H54 (cell line): ENCODE data around the gene WDR1.

Source experiments
- DNase-seq: peaks from one replicate; pipeline ENCODE4 v3.0.0; 2011; ENCODE audit warnings: low spot score, mixed read lengths; ENCODE audit not compliant: insufficient read length
- FAIRE-seq: peaks from 3 replicates; lab custom pipeline; 2011; peaks lifted over from hg19 to GRCh38; lab: Jason Lieb, UNC
- POLR2A ChIP-seq: IDR thresholded peaks from 2 replicates; pipeline ENCODE4 v1.6.1; 2011; ENCODE audit warnings: low read depth, mild to moderate bottlenecking, low read length

WDR1 gene

DNA sequence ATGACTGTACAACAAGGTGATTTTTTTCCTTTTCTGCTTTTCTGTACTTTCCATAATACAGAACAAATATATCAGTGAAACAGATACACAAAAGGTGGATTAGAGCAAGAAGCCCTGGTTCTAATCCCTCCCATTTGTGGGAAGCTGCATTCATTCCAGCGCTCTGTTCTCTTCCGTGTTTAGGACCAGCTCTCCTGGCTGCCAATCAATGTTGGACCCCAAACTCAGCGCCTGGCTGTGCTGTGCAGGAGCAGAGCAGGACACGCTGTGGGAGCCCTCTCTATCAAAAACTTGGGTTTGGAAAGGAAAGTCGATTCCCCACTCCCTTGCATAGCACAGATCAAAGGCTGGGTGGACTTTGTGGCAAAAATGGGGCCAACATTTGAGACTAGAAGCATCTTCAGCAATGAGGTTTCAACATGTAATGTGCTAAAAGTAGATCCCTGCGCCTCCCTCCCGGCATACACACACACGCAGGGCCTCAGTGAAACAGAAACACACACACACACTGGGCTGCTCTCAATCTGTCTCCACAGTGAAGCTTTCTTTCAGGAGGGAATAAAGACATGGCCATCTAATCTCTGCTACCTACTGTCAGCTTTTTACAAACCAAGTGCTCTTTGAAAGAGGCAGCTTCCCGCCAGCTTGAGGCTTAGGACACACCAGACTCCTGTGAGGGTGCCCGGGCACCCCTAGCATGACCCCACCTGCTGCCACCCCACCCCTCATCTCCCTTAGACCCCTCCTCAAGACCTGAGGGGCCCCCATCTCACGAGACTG, 12.2 kb downstream of the WDR1 start:
- TF ChIP-seq POLR2A = no peak
- FAIRE-seq (no peak), DNase-seq (no peak)

DNA sequence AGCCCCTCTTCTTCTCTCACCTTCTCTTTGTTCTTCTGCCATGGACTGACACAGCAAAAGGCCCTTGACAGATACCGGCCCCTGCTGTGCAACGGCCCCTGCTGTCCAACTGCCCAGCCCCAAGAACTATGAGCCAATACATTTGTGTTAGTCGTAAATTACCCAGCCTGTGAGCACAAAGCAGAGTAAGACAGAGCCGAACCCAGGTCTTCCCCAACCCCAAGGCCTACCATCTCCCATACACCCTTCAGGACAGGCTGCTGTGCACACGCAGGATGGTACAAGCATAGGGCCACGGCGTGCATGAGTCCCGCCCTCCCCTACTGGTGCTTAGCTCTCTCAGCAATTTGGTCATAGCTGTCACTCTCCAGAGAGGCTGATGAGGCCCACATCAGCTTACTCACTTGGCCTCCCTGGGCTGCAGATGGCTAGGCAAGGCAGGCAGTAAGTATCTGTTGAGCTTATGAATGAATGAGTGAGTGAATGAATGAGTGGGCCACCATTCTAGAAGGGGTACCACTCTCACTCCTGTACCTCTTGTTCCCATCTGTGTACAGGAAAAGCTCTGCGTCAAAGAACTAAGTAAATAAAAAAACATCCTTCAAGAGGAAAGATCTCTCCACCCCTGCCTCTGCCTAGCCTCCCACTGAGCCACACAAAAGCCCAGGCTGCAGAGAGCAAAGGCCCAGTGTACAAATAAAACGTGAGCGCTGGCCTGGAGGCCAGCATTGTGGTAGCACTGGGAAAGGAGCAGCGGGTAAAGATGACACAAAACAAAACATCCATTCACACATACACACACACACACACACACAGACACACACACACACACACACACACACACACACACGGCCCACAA, 13.9 kb downstream of the WDR1 start:
- no peak for TF ChIP-seq POLR2A
- no peak for FAIRE-seq
- no peak for DNase-seq

DNA sequence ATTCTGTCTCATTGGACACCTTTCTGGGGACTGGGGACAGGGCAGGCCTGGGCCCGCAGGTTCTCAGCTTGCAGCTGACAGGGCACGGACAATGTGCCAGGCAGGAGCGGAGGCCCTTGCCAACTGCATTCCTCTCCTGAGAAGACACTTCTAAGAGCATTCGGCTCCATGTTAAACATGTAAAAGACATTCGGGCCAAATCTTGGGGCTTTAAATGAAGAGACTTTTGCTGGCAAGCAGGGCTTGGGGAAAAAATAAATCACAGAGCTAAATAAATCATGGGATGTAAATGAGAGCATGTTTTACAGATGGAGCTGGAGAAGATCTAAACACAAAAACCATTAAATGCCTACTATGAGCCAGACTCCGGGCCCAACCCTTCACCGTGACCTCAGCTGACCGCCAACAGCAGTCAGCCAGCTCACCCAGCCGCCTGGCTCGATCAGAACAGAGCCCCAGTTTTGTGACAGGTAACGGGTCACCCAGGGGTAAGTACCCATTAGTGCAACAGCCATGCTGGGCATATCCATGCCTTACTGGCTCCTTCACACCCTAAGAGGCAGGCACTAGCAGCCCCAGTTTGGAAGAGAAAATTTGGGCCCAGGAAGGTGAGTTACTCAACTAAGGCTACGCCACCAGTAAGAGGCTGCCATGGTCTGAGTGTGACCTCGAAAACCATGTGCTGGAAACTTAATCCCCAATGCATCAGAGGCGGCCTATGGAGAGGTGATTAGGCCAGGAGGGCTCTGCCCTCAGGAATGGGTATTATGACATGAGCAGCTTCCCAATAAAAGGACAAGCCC, 14.7 kb downstream of the WDR1 start:
- no peak for TF ChIP-seq POLR2A
- FAIRE-seq (no peak), DNase-seq (no peak)

DNA sequence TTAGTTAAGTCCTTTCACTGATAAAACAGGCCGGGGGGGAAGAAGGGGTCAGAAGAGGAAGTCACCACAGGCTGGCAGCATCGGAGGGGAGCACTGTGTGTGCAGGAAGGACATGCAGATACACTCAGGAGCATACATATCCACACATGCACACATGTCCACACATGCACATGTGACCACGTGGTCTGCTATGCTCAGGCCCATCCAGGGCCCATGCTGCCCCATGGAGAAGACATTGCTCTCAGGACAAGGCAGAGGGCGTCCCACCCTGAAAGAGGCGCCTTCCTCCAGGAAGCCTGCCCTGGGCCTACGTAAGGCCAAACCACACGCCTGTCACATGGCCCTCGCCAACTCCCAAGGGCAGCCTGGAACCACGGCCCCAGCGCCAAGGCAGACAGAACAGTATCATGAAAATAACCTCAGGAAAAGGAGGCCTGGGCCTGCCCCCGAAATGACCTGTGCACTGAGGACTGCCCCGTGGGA, 15.8 kb downstream of the WDR1 start:
- FAIRE-seq (no peak), DNase-seq (no peak)
- no peak for TF ChIP-seq POLR2A

DNA sequence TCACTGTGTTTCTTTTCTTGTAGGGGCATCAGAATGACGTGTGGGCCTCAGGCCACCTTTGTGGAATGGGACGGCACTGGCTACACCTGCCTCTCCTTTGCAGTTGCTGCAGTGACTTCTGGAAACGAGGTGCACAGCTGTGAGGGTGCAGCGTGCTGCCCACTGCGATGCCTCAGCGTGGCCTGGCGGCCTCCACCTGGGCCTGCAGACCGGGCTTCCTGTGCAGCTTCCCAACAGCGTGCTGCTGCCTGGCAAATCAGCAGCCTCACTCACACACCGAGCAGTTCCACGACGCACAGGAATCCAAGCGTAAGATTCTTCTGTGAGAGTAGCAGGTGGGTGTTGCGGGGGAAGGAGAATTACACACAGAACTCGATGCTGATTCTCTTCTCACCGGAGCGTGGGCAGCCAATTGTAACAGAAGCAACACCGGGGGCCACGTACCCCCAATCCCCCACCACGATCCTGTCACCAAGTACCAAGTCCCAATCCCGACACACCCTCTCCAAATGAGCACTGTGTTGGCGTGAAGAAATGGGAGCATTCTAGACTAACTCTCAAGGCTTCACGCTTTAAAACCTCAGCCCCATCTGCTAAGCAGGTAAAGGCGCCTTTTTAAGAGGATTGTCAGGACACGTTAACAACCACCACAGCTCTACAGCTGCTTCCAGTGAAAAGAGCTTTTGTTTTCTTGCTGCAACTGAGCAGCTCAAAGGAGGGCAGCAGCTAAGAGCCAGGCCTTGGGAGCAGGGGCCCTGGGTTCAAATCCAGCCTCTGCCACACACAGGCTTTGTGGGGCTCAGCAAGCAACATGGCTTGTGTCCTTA, 16.9 kb downstream of the WDR1 start:
- FAIRE-seq = no peak
- no peak for TF ChIP-seq POLR2A
- no peak for DNase-seq

DNA sequence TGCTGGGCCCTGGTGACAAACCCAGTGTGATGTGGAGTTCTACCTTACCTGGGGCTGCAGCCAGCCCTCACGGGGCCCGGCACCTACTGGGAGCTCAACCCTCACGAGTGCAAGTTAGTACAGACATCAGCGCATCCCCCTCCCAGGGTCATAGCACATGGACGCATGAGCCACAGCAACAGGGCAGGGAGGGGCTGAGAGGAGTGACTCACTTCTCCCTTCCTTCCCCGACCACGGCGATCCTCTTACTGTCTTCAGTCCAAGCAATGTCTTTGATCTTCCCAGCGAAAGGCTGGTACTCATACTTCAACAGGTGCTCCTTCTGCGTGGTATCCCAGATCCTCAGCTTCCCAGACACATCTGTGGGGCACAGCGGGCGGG, 17.8 kb downstream of the WDR1 start:
- DNase-seq (no peak), FAIRE-seq (no peak)
- no peak for TF ChIP-seq POLR2A

DNA sequence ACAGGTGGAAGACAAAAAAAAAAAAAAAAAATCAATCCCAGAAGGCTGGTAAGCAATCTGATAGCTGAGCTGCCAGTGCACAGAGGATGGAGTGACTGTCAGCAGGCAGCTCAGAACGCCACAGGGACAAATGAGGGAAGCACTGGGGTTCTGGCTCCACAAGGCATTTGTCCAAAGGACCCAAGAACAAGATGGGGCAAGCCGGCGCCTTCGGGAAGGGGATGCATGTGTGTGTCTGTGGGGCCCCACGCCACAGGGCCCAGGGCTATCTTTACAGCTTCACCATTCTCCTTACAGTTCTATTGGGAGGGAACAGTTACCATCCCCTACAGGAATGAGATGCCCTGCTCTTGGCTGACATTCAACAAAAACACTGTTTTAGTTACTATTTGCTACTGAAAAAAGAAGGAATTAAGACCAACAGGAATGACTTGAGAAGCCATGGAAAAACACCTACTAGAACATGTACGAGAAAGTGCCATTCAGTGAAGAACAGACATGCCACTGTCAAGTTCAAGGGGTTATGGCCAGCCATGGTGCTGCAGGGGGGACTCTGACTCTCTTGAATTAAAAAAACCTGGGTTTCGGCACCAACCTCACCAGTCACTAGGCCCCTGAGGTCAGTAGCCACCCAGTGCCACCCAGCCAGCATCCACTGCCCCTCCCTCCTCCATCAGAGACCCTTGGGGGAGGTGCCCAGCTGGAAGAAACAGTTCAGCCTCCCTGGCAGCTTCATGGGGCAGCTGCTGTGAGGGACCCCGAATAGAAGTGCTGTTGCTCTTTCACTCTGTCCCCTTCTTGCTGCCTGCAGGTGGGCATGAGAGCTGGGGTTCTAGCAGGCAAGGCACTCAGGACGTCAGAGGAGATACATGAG, 18.5 kb downstream of the WDR1 start:
- FAIRE-seq (no peak), DNase-seq (no peak)
- TF ChIP-seq POLR2A = no peak

DNA sequence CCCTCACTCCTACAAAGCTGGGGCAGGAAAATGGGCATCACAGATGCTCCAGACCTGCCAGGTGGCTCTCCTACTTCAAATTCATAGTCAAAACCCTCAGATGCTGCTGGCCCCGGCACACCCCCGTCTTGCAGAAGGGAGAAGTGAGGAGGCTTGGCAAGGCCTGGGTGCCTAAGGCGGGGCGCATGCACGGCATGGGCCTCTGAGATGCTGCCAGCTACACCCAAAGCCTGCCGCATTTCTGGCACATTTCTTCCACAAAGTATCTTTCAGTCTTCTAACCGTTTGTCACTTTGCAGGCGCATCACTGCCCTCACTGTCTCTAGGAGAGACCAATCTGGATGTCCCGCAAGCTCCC, 19.6 kb downstream of the WDR1 start:
- DNase-seq (no peak), FAIRE-seq (no peak)
- TF ChIP-seq POLR2A = no peak

DNA sequence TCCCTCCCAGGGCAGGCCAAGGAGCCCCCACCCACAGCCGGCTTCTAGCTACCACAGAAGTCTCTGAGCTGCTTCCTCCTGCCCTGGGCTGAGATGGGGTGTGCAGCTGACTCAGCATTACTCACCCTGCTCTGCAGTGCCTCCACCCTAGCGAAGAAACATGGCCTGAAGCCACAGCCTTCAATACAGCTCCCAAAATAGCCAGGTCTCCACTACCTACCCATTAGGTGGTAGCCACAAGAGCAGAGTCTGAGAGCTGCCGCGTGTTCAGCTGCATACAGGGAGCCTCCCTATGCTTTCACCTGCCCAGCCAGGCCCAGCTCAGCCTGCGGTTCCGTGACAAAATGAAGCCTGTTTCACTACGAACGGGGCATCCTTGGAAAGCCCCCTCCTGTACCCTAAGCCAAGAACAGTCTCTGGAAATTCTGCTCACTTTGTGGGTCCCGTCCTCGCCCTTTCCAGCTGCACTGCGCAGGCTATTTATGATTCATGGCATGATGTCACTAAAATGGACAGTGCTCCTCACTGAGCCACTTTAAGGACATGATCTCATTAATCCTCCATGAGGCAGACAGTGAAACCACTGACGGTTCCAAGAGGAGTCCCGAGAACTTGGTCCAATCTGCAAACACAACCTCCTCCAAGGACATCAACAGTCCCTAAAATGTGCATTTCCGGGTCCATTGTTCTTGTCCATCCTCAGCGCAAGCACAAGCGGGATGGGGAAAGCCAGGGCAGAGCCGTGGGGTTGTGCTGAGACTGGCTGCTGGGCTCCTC, 20.2 kb downstream of the WDR1 start:
- no peak for TF ChIP-seq POLR2A
- no peak for FAIRE-seq
- peak; percentile 89 for DNase-seq

DNA sequence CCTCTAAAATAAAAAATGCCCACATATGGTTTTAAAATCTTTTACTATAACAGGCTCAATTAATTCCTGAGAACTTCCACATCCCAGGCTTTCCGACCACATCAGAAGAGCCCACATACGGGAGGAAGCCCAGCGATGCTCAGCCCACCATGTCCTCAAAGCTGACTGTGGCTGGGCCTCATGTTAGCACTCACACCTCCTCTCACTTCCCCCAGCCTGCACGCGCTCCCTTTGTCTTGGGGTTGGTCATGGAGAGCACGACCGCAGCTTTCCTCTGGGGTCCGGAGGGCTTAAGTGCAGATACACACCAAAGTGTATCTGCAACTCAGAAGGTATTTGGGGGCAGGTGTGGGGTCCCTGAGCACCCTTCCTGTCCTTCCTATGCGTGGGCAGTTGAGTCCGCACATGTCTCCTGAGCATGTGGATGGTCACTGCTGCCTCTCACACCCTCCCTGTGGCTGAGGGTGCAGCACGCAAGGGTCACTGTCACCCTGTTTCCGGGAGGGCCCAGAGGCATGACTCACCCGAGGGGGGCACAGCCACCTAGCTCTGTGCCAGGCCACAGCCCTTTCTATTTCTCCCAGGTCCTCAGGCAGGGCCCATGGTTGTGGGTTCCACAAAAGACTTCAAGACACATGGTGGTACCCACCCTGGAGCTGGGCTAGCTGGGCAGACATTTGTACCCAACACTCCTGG, 21.2 kb downstream of the WDR1 start:
- DNase-seq (no peak), FAIRE-seq (no peak)
- TF ChIP-seq POLR2A = no peak

DNA sequence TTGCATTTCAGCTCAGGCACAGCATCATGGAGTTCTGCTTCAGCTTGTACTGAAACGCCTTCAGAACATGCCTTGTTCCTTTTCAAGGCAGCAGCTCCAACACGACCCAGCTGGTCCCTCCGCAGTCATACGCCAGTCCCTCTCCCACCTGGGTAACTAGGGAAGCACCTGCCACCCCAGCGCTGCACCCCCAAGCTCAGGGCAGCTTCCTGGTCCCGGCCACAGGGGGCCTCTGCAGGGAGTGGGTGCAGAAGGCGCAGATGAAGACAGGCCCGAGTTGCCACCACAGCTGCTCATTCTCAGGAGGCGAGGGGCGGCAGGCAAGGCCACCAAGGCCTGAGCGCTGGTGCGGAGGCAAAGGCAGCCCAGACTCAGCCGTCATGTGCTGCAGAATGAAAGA, 21.8 kb downstream of the WDR1 start:
- no peak for TF ChIP-seq POLR2A
- FAIRE-seq (no peak), DNase-seq (no peak)
